H9 (cell line): Measurements from ENCODE around the gene FSTL4. TPM values are rescaled to one million over a fixed set of nuclear protein-coding genes. Genes with fewer than 3 reads are reported as not detected.

Source experiments
- DNase-seq: peaks from one replicate; pipeline ENCODE4 v3.0.0-alpha.2; 2017
- H2AFZ ChIP-seq: one replicate; pipeline ENCODE4 v1.6.1; 2013; ENCODE audit warnings: mild to moderate bottlenecking, low read length, control low read depth, moderate library complexity
- H2AK5ac ChIP-seq: 2 replicates; pipeline ENCODE4 v1.6.1; 2013; ENCODE audit warnings: low read length, control low read depth, mixed read lengths; ENCODE audit not compliant: insufficient read length
- H2BK120ac ChIP-seq: one replicate; pipeline ENCODE4 v1.6.1; 2013; ENCODE audit warnings: low read depth, mild to moderate bottlenecking, low read length, control low read depth, inconsistent platforms; ENCODE audit not compliant: poor library complexity, severe bottlenecking
- H2BK12ac ChIP-seq: 2 replicates; pipeline ENCODE4 v1.6.1; 2013; ENCODE audit warnings: low read length, control low read depth, mixed read lengths, low read depth; ENCODE audit not compliant: insufficient read length
- H2BK15ac ChIP-seq: 2 replicates; pipeline ENCODE4 v1.6.1; 2013; ENCODE audit warnings: low read depth, low read length, control low read depth
- H2BK20ac ChIP-seq: one replicate; pipeline ENCODE4 v1.6.1; 2013; ENCODE audit warnings: low read depth, mild to moderate bottlenecking, low read length, control low read depth, inconsistent platforms; ENCODE audit not compliant: poor library complexity, severe bottlenecking
- H2BK5ac ChIP-seq: 2 replicates; pipeline ENCODE4 v1.6.1; 2013; ENCODE audit warnings: low read length, control low read depth, mixed read lengths; ENCODE audit not compliant: insufficient read length
- H3K14ac ChIP-seq: 2 replicates; pipeline ENCODE4 v1.6.1; 2013; ENCODE audit warnings: low read length, control low read depth; ENCODE audit not compliant: insufficient read depth
- H3K18ac ChIP-seq: 2 replicates; pipeline ENCODE4 v1.6.1; 2013; ENCODE audit warnings: low read depth, mild to moderate bottlenecking, mixed read lengths, low read length, control low read depth; ENCODE audit not compliant: insufficient read length
- H3K23ac ChIP-seq: 2 replicates; pipeline ENCODE4 v1.6.1; 2013; ENCODE audit warnings: low read length, control low read depth, mixed read lengths, low read depth; ENCODE audit not compliant: insufficient read length
- H3K23me2 ChIP-seq: 2 replicates; pipeline ENCODE4 v1.6.1; 2013; ENCODE audit warnings: low read depth, mild to moderate bottlenecking, mixed read lengths, low read length, control low read depth; ENCODE audit not compliant: insufficient read length, poor library complexity, severe bottlenecking
- H3K27ac ChIP-seq: 2 replicates; pipeline ENCODE4 v1.5.1; 2013; ENCODE audit warnings: low read length, control low read depth, mixed read lengths, low read depth; ENCODE audit not compliant: insufficient read length
- H3K27me3 ChIP-seq: 2 replicates; pipeline ENCODE4 v1.6.1; 2013; ENCODE audit warnings: low read length, control low read depth, inconsistent platforms; ENCODE audit not compliant: insufficient read depth
- H3K4ac ChIP-seq: 2 replicates; pipeline ENCODE4 v1.6.1; 2013; ENCODE audit warnings: low read depth, mild to moderate bottlenecking, control low read depth, inconsistent platforms, low read length, moderate library complexity
- H3K4me1 ChIP-seq: 2 replicates; pipeline ENCODE4 v1.6.1; 2013; ENCODE audit warnings: low read length, control low read depth, inconsistent platforms; ENCODE audit not compliant: insufficient read depth
- H3K4me2 ChIP-seq: 2 replicates; pipeline ENCODE4 v1.6.1; 2013; ENCODE audit warnings: low read length, control low read depth, mixed read lengths; ENCODE audit not compliant: insufficient read length, insufficient read depth
- H3K56ac ChIP-seq: 2 replicates; pipeline ENCODE4 v1.6.1; 2013; ENCODE audit warnings: low read depth, mild to moderate bottlenecking, mixed read lengths, low read length, control low read depth; ENCODE audit not compliant: insufficient read length
- H3K79me1 ChIP-seq: 2 replicates; pipeline ENCODE4 v1.6.1; 2013; ENCODE audit warnings: low read depth, mild to moderate bottlenecking, moderate library complexity, low read length, control low read depth, inconsistent platforms; ENCODE audit not compliant: insufficient read depth, poor library complexity, severe bottlenecking
- H3K79me2 ChIP-seq: 2 replicates; pipeline ENCODE4 v1.6.1; 2013; ENCODE audit warnings: low read length, control low read depth, inconsistent platforms; ENCODE audit not compliant: insufficient read depth
- H3K9ac ChIP-seq: 2 replicates; pipeline ENCODE4 v1.6.1; 2013; ENCODE audit warnings: low read length, control low read depth, mixed read lengths; ENCODE audit not compliant: insufficient read length; ENCODE audit errors: extremely low read depth
- H3K9me3 ChIP-seq: one replicate; pipeline ENCODE4 v1.6.1; 2013; ENCODE audit warnings: low read depth, low read length, inconsistent platforms; ENCODE audit not compliant: control insufficient read depth
- H3T11ph ChIP-seq: one replicate; pipeline ENCODE4 v1.6.1; 2013; ENCODE audit warnings: mild to moderate bottlenecking, low read length, control low read depth, inconsistent platforms
- H4K20me1 ChIP-seq: one replicate; pipeline ENCODE4 v1.6.1; 2013; ENCODE audit not compliant: control insufficient read depth, insufficient read length, insufficient read depth
- H4K5ac ChIP-seq: 2 replicates; pipeline ENCODE4 v1.6.1; 2013; ENCODE audit warnings: low read depth, mild to moderate bottlenecking, mixed read lengths, low read length, control low read depth; ENCODE audit not compliant: insufficient read length
- H4K8ac ChIP-seq: replicated peaks from 2 replicates; pipeline ENCODE4 v1.6.1; 2013; ENCODE audit warnings: low read length, control low read depth, mixed read lengths, low read depth; ENCODE audit not compliant: insufficient read length
- H4K91ac ChIP-seq: 2 replicates; pipeline ENCODE4 v1.6.1; 2013; ENCODE audit warnings: low read depth, mild to moderate bottlenecking, moderate library complexity, mixed read lengths, low read length, control low read depth; ENCODE audit not compliant: insufficient read length
- H3K27ac Mint-ChIP-seq, 3 experiments: 2 replicates in 2 of 3; 3 replicates in 1 of 3; pipeline ENCODE4 v1.8.0; 2020 to 2021; ENCODE audit warnings: mixed read lengths in 3 of 3, mild to moderate bottlenecking in 1 of 3, moderate library complexity in 1 of 3
- H3K27me3 Mint-ChIP-seq: 2 replicates; pipeline ENCODE4 v1.8.0; 2021; ENCODE audit warnings: low read depth, mild to moderate bottlenecking, moderate library complexity, mixed read lengths
- H3K36me3 Mint-ChIP-seq, 3 experiments: 2 replicates in 2 of 3; 3 replicates in 1 of 3; pipeline ENCODE4 v1.8.0; 2020 to 2021; ENCODE audit warnings: low read depth in 3 of 3, mixed read lengths in 3 of 3; ENCODE audit not compliant: insufficient read depth in 1 of 3
- H3K4me1 Mint-ChIP-seq, 2 experiments: 2 replicates each; pipeline ENCODE4 v1.8.0; 2020; ENCODE audit warnings: mixed read lengths in 2 of 2
- H3K4me3 Mint-ChIP-seq, 2 experiments: 2 replicates in 1 of 2; 3 replicates in 1 of 2; pipeline ENCODE4 v1.8.0; 2020 to 2021; ENCODE audit warnings: mild to moderate bottlenecking in 2 of 2, mixed read lengths in 2 of 2, moderate library complexity in 1 of 2
- H3K9me3 Mint-ChIP-seq, 2 experiments: 2 replicates in 1 of 2; 3 replicates in 1 of 2; pipeline ENCODE4 v1.8.0; 2020; ENCODE audit warnings: mild to moderate bottlenecking in 2 of 2, mixed read lengths in 2 of 2, moderate library complexity in 1 of 2
- WGBS: extraction: QIAGEN DNeasy Blood & Tissue Kit; methylation state at CpG from one replicate; pipeline ENCODE4 v1.1.7; 2013; ENCODE audit warnings: missing lambda C conversion rate, low lambda C conversion rate, mixed read lengths; ENCODE audit not compliant: insufficient read length; ENCODE audit errors: extremely low coverage; 5-methylcytosine and 5-hydroxymethylcytosine counted together
- total RNA-seq: library from RNA; stranded (reverse); gene quantifications from 2 replicates; pipeline ENCODE4 v1.2.1, GENCODE V29; 2021
- TF ChIP-seq, protein P1 (sequence below): fragments of 200-600 bp; sonication (generic); conservative IDR thresholded peaks from 3 replicates; pipeline ENCODE4 v1.8.0; 2021; ENCODE audit warnings: antibody characterized with exemption, mild to moderate bottlenecking

The FSTL4 gene
- total RNA-seq, 1 experiment from 2014 or later, result 5.7 TPM

DNA sequence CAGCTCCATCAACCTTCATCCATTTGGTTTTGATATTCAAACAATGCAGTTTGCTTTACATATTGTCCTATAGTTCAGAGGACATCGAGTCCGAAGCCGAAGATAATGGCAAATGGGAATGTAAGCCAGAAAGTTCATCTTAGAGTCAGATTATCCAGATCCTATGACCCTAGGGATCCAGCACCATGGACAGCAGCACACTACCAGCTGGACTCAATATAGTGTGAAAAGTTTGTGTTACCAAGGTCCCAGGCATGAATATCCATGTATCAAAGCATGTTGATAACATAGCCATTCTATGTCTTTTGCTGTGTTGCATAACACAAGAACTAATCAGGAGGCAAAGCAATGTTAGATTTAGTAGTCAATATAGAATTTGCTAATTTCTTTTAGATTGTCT, 46.3 kb downstream of the FSTL4 start:
- Histone ChIP-seq H3K27me3 (no peaks in the 10 kb centered on the region), H3K14ac (no peak overlapping the region), H4K91ac (no peak overlapping the region), H3K56ac (no peak overlapping the region), H2AK5ac (no peak overlapping the region), H3K23me2 (no peaks in the 10 kb centered on the region), H3K18ac (no peak overlapping the region), H3K23ac (no peak overlapping the region), H2BK120ac (no peak overlapping the region), H2BK12ac (no peak overlapping the region), H3K27ac (no peak overlapping the region), H3K4me2 (no peak overlapping the region), H3K79me1 (no peaks in the 10 kb centered on the region), H3T11ph (no peak overlapping the region), H3K9me3 (no peaks in the 10 kb centered on the region), H2AFZ (no peak overlapping the region), H4K20me1 (no peaks in the 10 kb centered on the region), H2BK15ac (no peak overlapping the region), H2BK20ac (no peak overlapping the region), H2BK5ac (no peak overlapping the region), H4K8ac (no peak overlapping the region), H4K5ac (no peak overlapping the region), H3K79me2 (no peaks in the 10 kb centered on the region), H3K4ac (no peak overlapping the region), H3K4me1 (no peaks in the 10 kb centered on the region), H3K9ac (no peak overlapping the region)
- H3K36me3 Mint-ChIP-seq, result no peaks in the 10 kb centered on the region
- no peak overlapping the region for H3K27ac Mint-ChIP-seq
- DNase-seq, result no peak
- H3K4me3 Mint-ChIP-seq, result no peak overlapping the region; a peak in 1 of 5 replicates
- H3K9me3 Mint-ChIP-seq, result no peaks in the 10 kb centered on the region
- H3K27me3 Mint-ChIP-seq, result peaks cover 14% of the 10 kb centered on the region
- H3K4me1 Mint-ChIP-seq, result peaks cover 6 to 8% of the 10 kb centered on the region in 2 experiments
- TF ChIP-seq, protein P1, sequence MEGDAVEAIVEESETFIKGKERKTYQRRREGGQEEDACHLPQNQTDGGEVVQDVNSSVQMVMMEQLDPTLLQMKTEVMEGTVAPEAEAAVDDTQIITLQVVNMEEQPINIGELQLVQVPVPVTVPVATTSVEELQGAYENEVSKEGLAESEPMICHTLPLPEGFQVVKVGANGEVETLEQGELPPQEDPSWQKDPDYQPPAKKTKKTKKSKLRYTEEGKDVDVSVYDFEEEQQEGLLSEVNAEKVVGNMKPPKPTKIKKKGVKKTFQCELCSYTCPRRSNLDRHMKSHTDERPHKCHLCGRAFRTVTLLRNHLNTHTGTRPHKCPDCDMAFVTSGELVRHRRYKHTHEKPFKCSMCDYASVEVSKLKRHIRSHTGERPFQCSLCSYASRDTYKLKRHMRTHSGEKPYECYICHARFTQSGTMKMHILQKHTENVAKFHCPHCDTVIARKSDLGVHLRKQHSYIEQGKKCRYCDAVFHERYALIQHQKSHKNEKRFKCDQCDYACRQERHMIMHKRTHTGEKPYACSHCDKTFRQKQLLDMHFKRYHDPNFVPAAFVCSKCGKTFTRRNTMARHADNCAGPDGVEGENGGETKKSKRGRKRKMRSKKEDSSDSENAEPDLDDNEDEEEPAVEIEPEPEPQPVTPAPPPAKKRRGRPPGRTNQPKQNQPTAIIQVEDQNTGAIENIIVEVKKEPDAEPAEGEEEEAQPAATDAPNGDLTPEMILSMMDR, result no peak
- no CpG with 5 or more reads among the region's 3 CpGs for WGBS
